K562 (cell line): ENCODE data around the gene CACNB2. TPM values are rescaled to one million over a fixed set of nuclear protein-coding genes. Genes with fewer than 3 reads are reported as not detected.

ENCODE experiments used
- ATAC-seq: fragments of 200-7000 bp; cut with Tn5 transposase; 3 replicates; pipeline ENCODE4 v1.9.1; 2020; ENCODE audit warnings: moderate library complexity
- BruUV-seq: library from RNA; stranded (reverse); fragments of 400-500 nt; replicated peaks from 2 replicates; lab custom pipeline; 2021; lab: Mats Ljungman, UMichigan
- CTCF ChIA-PET: fragments of 300-600 bp; formaldehyde crosslinking; extraction: SDS; loops from one replicate; lab custom pipeline; 2021; ENCODE audit warnings: low intra/inter-chr PET ratio; lab: Yijun Ruan, JAX
- POLR2A ChIA-PET: fragments of 300-600, 350-650 bp; sonication (Branson Sonifier 250); formaldehyde crosslinking; extraction: SDS; loops from one replicate; lab custom pipeline; 2021; ENCODE audit warnings: antibody characterized with exemption, inconsistent platforms; lab: Yijun Ruan, JAX
- DNase-seq, 4 experiments: peaks; one replicate each; pipeline versions ENCODE4 v3.0.0 to v3.0.0-alpha.2; 2011 to 2018; ENCODE audit warnings: low spot score in 3 of 4, mixed read lengths in 3 of 4; ENCODE audit errors: extremely low read depth in 1 of 4
- FAIRE-seq: peaks from 2 replicates; lab custom pipeline; 2011; peaks lifted over from hg19 to GRCh38; lab: Jason Lieb, UNC
- H2AFZ ChIP-seq: 2 replicates; pipeline ENCODE4 v1.6.0; 2011; ENCODE audit warnings: low read depth, low read length, control low read depth, inconsistent platforms
- H3K27ac ChIP-seq: fragments of 200-600 bp; 3 replicates; pipeline ENCODE4 v1.8.0; 2011; ENCODE audit warnings: low read depth, mild to moderate bottlenecking, control low read depth, inconsistent platforms, low read length, moderate library complexity, mixed read lengths; ENCODE audit errors: extremely low read depth
- H3K27me3 ChIP-seq, 2 experiments: fragments of 300-600 bp in 1 of 2; 2 replicates in 1 of 2; 3 replicates in 1 of 2; pipeline versions ENCODE4 v1.6.0 to v1.8.0; 2011; ENCODE audit warnings: inconsistent platforms in 2 of 2, low read length in 2 of 2, mild to moderate bottlenecking in 1 of 2, mixed read lengths in 1 of 2, moderate library complexity in 1 of 2; ENCODE audit not compliant: control insufficient read depth in 2 of 2, insufficient read depth in 2 of 2
- H3K36me3 ChIP-seq: fragments of 300-600 bp; 3 replicates; pipeline ENCODE4 v1.8.0; 2011; ENCODE audit warnings: mild to moderate bottlenecking, low read length, inconsistent platforms; ENCODE audit not compliant: control insufficient read depth, insufficient read depth
- H3K4me1 ChIP-seq, 2 experiments: fragments of 200-600 bp in 1 of 2; replicated peaks in 1 of 2; 2 replicates in 1 of 2; 3 replicates in 1 of 2; pipeline versions ENCODE4 v1.5.1 to v1.8.0; 2011; ENCODE audit warnings: inconsistent platforms in 2 of 2, low read length in 2 of 2, mild to moderate bottlenecking in 1 of 2, mixed read lengths in 1 of 2, moderate library complexity in 1 of 2; ENCODE audit not compliant: control insufficient read depth in 2 of 2, insufficient read depth in 2 of 2
- H3K4me2 ChIP-seq: 2 replicates; pipeline ENCODE4 v1.6.1; 2011; ENCODE audit warnings: low read length, control low read depth, inconsistent platforms, mixed read lengths; ENCODE audit not compliant: insufficient read depth
- H3K4me3 ChIP-seq: fragments of 200-600 bp; sonication (generic), shearing (Covaris generic); 2 replicates; pipeline ENCODE4 v1.5.1; 2016; ENCODE audit warnings: control low read depth, inconsistent platforms
- H3K79me2 ChIP-seq: fragments of 200-600 bp; 3 replicates; pipeline ENCODE4 v1.8.0; 2011; ENCODE audit warnings: low read length, inconsistent platforms; ENCODE audit not compliant: control insufficient read depth, insufficient read depth
- H3K9ac ChIP-seq, 2 experiments: 2 replicates each; pipeline versions ENCODE4 v1.6.0 to v1.6.1; 2011; ENCODE audit warnings: low read depth in 2 of 2, low read length in 2 of 2, control low read depth in 1 of 2, inconsistent platforms in 1 of 2, mild to moderate bottlenecking in 1 of 2, mixed read lengths in 1 of 2; ENCODE audit not compliant: insufficient read depth in 1 of 2
- H3K9me1 ChIP-seq: one replicate; pipeline ENCODE4 v1.6.0; 2011; ENCODE audit warnings: inconsistent platforms, mild to moderate bottlenecking, low read length, moderate library complexity; ENCODE audit not compliant: control insufficient read depth, insufficient read depth
- H3K9me3 ChIP-seq: replicated peaks from 2 replicates; pipeline ENCODE4 v1.5.1; 2011; ENCODE audit warnings: low read depth, low read length, inconsistent platforms; ENCODE audit not compliant: control insufficient read depth, insufficient read depth
- H4K20me1 ChIP-seq: replicated peaks from 2 replicates; pipeline ENCODE4 v1.6.1; 2011; ENCODE audit warnings: low read length, inconsistent platforms, mixed read lengths; ENCODE audit not compliant: control insufficient read depth, insufficient read depth
- C11orf30 ChIP-seq: fragments of 450-650 bp; IDR thresholded peaks from 2 replicates; pipeline ENCODE4 v1.6.1; 2016; ENCODE audit warnings: low read depth, mild to moderate bottlenecking
- CBFA2T3 ChIP-seq: fragments of 450-650 bp; IDR thresholded peaks from 2 replicates; pipeline ENCODE4 v1.6.1; 2017
- CREM ChIP-seq: IDR thresholded peaks from 2 replicates; pipeline ENCODE4 v1.6.1; 2014; ENCODE audit warnings: antibody characterized with exemption, low read depth
- CSDE1 ChIP-seq, 2 experiments: fragments of 450-650 bp; IDR thresholded peaks; 2 replicates each; pipeline ENCODE4 v1.6.1; 2016; ENCODE audit warnings: mild to moderate bottlenecking in 1 of 2
- JUN ChIP-seq, 2 experiments: sonication (generic) in 1 of 2; formaldehyde crosslinking in 1 of 2; IDR thresholded peaks; 2 replicates each; pipeline versions ENCODE4 v1.6.1 to v1.8.0; 2012 to 2022; ENCODE audit warnings: borderline replicate concordance in 2 of 2, mild to moderate bottlenecking in 2 of 2, improper control_type of control experiment in 1 of 2, low read depth in 1 of 2, low read length in 1 of 2, missing genetic modification reagents in 1 of 2
- JUNB ChIP-seq: fragments of 450-650 bp; formaldehyde crosslinking; conservative IDR thresholded peaks from 2 replicates; pipeline ENCODE4 v1.4.0; 2020; ENCODE audit warnings: mild to moderate bottlenecking
- MCM7 ChIP-seq, 2 experiments: fragments of 450-650 bp; IDR thresholded peaks; 2 replicates each; pipeline ENCODE4 v1.6.1; 2016 to 2018
- TEAD4 ChIP-seq, 2 experiments: sonication (generic) in 1 of 2; formaldehyde crosslinking in 1 of 2; IDR thresholded peaks; 2 replicates each; pipeline versions ENCODE4 v1.6.1 to v1.8.0; 2012 to 2022; ENCODE audit warnings: borderline replicate concordance in 1 of 2, inconsistent platforms in 1 of 2, low read length in 1 of 2, mild to moderate bottlenecking in 1 of 2, missing genetic modification reagents in 1 of 2
- ZBED1 ChIP-seq: IDR thresholded peaks from 2 replicates; pipeline ENCODE4 v1.6.1; 2014
- ZNF695 ChIP-seq: fragments of 450-650 bp; formaldehyde crosslinking; IDR thresholded peaks from 2 replicates; pipeline ENCODE4 v1.4.0; 2020; ENCODE audit warnings: mild to moderate bottlenecking, moderate library complexity
- WGBS: fragments of 100-300 bp; shearing (Covaris generic); methylation state at CpG from one replicate; pipeline ENCODE4 v1.1.6; 2016; ENCODE audit warnings: low coverage, mixed read lengths; ENCODE audit not compliant: insufficient coverage; ENCODE audit errors: missing lambda C conversion rate; 5-methylcytosine and 5-hydroxymethylcytosine counted together
- in situ Hi-C: fragments of 300-500 bp; cut with MboI; formaldehyde crosslinking; loops from 4 replicates; pipeline ENCODE4 v1.15.0; 2018; ENCODE audit warnings: inconsistent platforms, mixed read lengths
- intact Hi-C: fragments of 100-400 bp; cut with micrococcal nuclease; formaldehyde crosslinking; loops from 2 replicates; pipeline ENCODE4 v1.14.2; 2022
- polyA plus RNA-seq, 8 experiments: library from polyadenylated mRNA; depleted of rRNA in 4 of 8; stranded (reverse) in 5 of 8; unstranded in 3 of 8; fragments of >200 nt; fragmentation: Nextera tagmentation in 2 of 8; fragmentation: Illumina TruSeq in 1 of 8; extraction: Ambion mirVana in 2 of 8; extraction: Trizol in 1 of 8; gene quantifications; 2 replicates each; pipeline versions ENCODE4 v1.2.1 to v1.2.3, GENCODE V29; 2011 to 2014; ENCODE audit warnings: inconsistent platforms in 1 of 8, missing spikeins in 1 of 8
- total RNA-seq, 7 experiments: library from RNA; depleted of rRNA in 6 of 7; stranded (reverse); fragments of >200 nt in 6 of 7; fragmentation: Illumina TruSeq in 2 of 7; extraction: Trizol in 2 of 7; gene quantifications; 2 replicates each; pipeline versions ENCODE4 v1.2.1 to v1.2.3, GENCODE V29; 2011 to 2021; ENCODE audit warnings: low replicate concordance in 1 of 7
- TF ChIP-seq, protein P1 (sequence below): fragments of 200-800 bp; sonication (Bioruptor generic); IDR thresholded peaks from 2 replicates; pipeline ENCODE4 v1.6.1; 2017; ENCODE audit warnings: missing genetic modification characterization, missing compliant biosample characterization
- TF ChIP-seq, protein P2 (sequence below), 2 experiments: IDR thresholded peaks; 2 replicates each; pipeline ENCODE4 v1.6.1; 2011; ENCODE audit warnings: borderline replicate concordance in 1 of 2, control low read depth in 1 of 2, low read depth in 1 of 2, low read length in 1 of 2, mild to moderate bottlenecking in 1 of 2, mixed read lengths in 1 of 2, moderate library complexity in 1 of 2; ENCODE audit not compliant: insufficient read depth in 1 of 2, insufficient read length in 1 of 2, poor library complexity in 1 of 2, severe bottlenecking in 1 of 2; ENCODE audit errors: extremely low read depth in 1 of 2
- TF ChIP-seq, protein P3 (sequence below), 2 experiments: IDR thresholded peaks; 2 replicates each; pipeline ENCODE4 v1.6.1; 2012; ENCODE audit warnings: improper control_type of control experiment in 2 of 2, low read depth in 2 of 2, low read length in 2 of 2, borderline replicate concordance in 1 of 2
- TF ChIP-seq, protein P4 (sequence below): fragments of 450-650 bp; formaldehyde crosslinking; IDR thresholded peaks from 2 replicates; pipeline ENCODE4 v1.4.0; 2020; ENCODE audit warnings: mild to moderate bottlenecking
- TF ChIP-seq, protein P5 (sequence below), 2 experiments: fragments of 450-650 bp in 1 of 2; sonication (generic) in 1 of 2; formaldehyde crosslinking in 1 of 2; IDR thresholded peaks in 1 of 2; conservative IDR thresholded peaks in 1 of 2; 2 replicates each; pipeline versions ENCODE4 v1.6.1 to v1.8.1; 2016 to 2023; ENCODE audit warnings: mild to moderate bottlenecking in 2 of 2, moderate library complexity in 2 of 2, inconsistent platforms in 1 of 2, missing genetic modification reagents in 1 of 2

The CACNB2 gene
- total and polyA plus RNA-seq, 9 of the 15 experiments (the other 6 are each of a cell fraction or from before 2014, with no cell fraction given): 1.8 to 2.2 TPM; not detected in 7

DNA sequence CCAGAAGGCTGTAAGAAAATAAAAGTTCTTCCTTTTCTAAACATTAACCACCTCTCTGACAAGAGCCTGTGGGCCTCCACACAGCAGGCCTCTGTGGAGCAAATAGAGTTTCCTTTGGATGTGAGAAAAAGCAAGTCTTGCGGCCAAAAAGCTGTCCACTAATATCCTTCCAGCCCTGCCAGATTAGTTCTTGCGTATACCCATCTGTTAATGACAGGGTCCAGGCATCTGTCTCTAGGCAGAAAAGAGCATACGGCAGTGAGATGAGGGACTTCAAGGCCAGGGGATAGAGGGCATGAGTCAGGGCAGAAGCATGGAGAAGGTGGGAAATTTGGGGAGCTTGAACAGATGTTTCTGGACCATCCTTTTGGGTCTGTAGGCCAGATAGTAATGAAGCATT is 346.2 kb downstream of the CACNB2 start:
- no peaks in the 10 kb centered on the region for H3K36me3 ChIP-seq
- ATAC-seq (no peak), FAIRE-seq (no peak), DNase-seq (no peak)
- H3K9me3 ChIP-seq: no peaks in the 10 kb centered on the region
- no peaks in the 10 kb centered on the region for H4K20me1 ChIP-seq
- WGBS: 19% methylated on average over 3 of the region's 3 CpGs
- ChIA-PET CTCF (no interaction called here), POLR2A (interaction anchor here (2.2 kb wide), 1 partner anchor 10 kb away, joined by 9 read pairs; no protein-coding TSS in a partner anchor)
- no peak overlapping the region for H3K9ac ChIP-seq
- no peaks in the 10 kb centered on the region for H3K9me1 ChIP-seq
- BruUV-seq: no TSS peak
- H3K27me3 ChIP-seq: peaks cover 0 to 14% of the 10 kb centered on the region in 2 experiments; a peak in 2 of 5 replicates
- no peak overlapping the region for H2AFZ ChIP-seq
- no peak overlapping the region for H3K27ac ChIP-seq
- H3K4me3 ChIP-seq: no peak overlapping the region
- H3K4me1 ChIP-seq: no peaks in the 10 kb centered on the region; a peak in 1 of 5 replicates
- no peaks in the 10 kb centered on the region for H3K79me2 ChIP-seq
- no peak overlapping the region for H3K4me2 ChIP-seq
- in situ Hi-C loops: no loop called here
- intact Hi-C loops: no loop called here
- TF ChIP-seq CSDE1 (IDR thresholded peaks at IDR 0.05) (no peak), ZBED1 (no peak), MCM7 (IDR thresholded peaks at IDR 0.05) (no peak), CBFA2T3 (no peak), TEAD4 (IDR thresholded peaks at IDR 0.05; ENCODE audit: low read length) (no peak), TEAD4 (CRISPR knock-in tag; IDR thresholded peaks at IDR 0.05; ENCODE audit: borderline replicate concordance) (no peak), ZNF695 (CRISPR knock-in tag) (no peak), JUN (IDR thresholded peaks at IDR 0.05; ENCODE audit: borderline replicate concordance, low read depth, low read length) (no peak), JUN (CRISPR knock-in tag; IDR thresholded peaks at IDR 0.05; ENCODE audit: borderline replicate concordance) (no peak), CREM (no peak), C11orf30 (no peak), JUNB (no peak)
- TF ChIP-seq, protein P1, sequence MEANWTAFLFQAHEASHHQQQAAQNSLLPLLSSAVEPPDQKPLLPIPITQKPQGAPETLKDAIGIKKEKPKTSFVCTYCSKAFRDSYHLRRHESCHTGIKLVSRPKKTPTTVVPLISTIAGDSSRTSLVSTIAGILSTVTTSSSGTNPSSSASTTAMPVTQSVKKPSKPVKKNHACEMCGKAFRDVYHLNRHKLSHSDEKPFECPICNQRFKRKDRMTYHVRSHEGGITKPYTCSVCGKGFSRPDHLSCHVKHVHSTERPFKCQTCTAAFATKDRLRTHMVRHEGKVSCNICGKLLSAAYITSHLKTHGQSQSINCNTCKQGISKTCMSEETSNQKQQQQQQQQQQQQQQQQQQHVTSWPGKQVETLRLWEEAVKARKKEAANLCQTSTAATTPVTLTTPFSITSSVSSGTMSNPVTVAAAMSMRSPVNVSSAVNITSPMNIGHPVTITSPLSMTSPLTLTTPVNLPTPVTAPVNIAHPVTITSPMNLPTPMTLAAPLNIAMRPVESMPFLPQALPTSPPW (CRISPR knock-in tag): no peak
- TF ChIP-seq, protein P2, sequence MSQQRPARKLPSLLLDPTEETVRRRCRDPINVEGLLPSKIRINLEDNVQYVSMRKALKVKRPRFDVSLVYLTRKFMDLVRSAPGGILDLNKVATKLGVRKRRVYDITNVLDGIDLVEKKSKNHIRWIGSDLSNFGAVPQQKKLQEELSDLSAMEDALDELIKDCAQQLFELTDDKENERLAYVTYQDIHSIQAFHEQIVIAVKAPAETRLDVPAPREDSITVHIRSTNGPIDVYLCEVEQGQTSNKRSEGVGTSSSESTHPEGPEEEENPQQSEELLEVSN (IDR thresholded peaks at IDR 0.05; ENCODE audit: borderline replicate concordance in 1 of 2, extremely low read depth in 1 of 2, insufficient read depth in 1 of 2, insufficient read length in 1 of 2, low read depth in 1 of 2, low read length in 1 of 2, poor library complexity in 1 of 2, severe bottlenecking in 1 of 2): no peak
- TF ChIP-seq, protein P3, sequence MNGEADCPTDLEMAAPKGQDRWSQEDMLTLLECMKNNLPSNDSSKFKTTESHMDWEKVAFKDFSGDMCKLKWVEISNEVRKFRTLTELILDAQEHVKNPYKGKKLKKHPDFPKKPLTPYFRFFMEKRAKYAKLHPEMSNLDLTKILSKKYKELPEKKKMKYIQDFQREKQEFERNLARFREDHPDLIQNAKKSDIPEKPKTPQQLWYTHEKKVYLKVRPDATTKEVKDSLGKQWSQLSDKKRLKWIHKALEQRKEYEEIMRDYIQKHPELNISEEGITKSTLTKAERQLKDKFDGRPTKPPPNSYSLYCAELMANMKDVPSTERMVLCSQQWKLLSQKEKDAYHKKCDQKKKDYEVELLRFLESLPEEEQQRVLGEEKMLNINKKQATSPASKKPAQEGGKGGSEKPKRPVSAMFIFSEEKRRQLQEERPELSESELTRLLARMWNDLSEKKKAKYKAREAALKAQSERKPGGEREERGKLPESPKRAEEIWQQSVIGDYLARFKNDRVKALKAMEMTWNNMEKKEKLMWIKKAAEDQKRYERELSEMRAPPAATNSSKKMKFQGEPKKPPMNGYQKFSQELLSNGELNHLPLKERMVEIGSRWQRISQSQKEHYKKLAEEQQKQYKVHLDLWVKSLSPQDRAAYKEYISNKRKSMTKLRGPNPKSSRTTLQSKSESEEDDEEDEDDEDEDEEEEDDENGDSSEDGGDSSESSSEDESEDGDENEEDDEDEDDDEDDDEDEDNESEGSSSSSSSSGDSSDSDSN (IDR thresholded peaks at IDR 0.05; ENCODE audit: borderline replicate concordance in 1 of 2, low read depth in 2 of 2, low read length in 2 of 2): no peak
- TF ChIP-seq, protein P4, sequence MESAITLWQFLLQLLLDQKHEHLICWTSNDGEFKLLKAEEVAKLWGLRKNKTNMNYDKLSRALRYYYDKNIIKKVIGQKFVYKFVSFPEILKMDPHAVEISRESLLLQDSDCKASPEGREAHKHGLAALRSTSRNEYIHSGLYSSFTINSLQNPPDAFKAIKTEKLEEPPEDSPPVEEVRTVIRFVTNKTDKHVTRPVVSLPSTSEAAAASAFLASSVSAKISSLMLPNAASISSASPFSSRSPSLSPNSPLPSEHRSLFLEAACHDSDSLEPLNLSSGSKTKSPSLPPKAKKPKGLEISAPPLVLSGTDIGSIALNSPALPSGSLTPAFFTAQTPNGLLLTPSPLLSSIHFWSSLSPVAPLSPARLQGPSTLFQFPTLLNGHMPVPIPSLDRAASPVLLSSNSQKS (CRISPR knock-in tag): no peak
- TF ChIP-seq, protein P5, sequence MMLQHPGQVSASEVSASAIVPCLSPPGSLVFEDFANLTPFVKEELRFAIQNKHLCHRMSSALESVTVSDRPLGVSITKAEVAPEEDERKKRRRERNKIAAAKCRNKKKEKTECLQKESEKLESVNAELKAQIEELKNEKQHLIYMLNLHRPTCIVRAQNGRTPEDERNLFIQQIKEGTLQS (IDR thresholded peaks at IDR 0.05): no peak
- TF ChIP-seq, protein P5 (CRISPR knock-in tag; conservative IDR thresholded peaks at IDR 0.05): no peak
